Measurements from ENCODE around the gene CD82.

DNA sequence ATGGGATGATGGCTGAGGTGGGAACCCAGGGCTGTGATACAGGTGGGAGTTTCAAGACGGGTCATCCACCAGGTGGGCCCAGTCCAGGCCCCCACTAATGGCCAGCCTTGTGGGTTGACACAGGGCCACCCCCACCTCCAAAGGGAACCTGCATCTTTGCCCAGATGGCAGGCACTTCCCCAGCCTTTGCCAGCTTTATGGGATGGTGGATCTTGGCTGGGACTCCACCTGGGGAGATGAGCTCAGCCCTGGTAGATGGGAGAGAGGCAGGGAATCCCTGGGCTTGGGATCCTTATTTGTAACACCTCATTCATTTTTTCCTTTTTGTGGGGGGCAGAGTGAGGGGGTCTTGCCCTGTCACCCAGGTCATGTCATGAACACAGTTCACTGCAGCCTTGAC is 33.4 kb downstream of the CD82 start:
- no peak for TF ChIP-seq POLR2A (IDR thresholded peaks at IDR 0.05)
- TF ChIP-seq, protein P1, sequence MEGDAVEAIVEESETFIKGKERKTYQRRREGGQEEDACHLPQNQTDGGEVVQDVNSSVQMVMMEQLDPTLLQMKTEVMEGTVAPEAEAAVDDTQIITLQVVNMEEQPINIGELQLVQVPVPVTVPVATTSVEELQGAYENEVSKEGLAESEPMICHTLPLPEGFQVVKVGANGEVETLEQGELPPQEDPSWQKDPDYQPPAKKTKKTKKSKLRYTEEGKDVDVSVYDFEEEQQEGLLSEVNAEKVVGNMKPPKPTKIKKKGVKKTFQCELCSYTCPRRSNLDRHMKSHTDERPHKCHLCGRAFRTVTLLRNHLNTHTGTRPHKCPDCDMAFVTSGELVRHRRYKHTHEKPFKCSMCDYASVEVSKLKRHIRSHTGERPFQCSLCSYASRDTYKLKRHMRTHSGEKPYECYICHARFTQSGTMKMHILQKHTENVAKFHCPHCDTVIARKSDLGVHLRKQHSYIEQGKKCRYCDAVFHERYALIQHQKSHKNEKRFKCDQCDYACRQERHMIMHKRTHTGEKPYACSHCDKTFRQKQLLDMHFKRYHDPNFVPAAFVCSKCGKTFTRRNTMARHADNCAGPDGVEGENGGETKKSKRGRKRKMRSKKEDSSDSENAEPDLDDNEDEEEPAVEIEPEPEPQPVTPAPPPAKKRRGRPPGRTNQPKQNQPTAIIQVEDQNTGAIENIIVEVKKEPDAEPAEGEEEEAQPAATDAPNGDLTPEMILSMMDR (IDR thresholded peaks at IDR 0.05) = no peak
